ENCODE data around the gene COL5A1.

DNA sequence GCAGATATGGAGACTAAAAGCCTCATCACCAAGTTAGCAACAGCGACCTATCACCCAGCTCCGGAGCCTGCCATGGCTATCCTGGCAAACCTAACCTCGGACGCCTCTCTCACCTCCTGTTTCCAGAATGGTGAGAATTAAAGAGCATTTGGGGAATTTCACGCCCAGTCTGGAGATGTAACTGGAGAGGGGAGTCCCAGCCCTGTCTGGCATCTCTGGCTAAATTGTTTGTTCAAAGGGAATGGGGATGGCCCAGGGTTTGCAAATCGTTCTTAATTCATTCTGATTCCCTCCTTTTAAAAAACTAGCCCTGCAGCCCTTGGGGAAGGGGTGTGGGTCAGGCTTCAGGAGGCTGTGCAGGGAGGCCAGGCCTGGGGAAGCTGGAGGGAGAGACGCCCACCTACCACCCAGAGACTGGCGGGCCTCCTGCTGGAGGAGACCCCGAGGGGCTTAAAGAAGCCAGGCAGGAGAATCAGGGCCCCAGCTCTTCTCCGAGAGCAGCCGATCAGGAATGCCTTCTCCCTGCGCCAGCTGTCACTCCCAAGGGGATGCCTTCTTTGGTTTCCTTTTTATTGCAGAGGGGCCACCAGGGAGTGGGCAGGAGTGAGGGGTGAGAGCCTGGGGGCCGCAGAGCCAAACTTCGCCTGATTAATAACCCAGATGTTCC lies 964 bp upstream of the COL5A1 start:
- TF ChIP-seq POLR2A (IDR thresholded peaks at IDR 0.05) = no peak
- TF ChIP-seq, protein P1, sequence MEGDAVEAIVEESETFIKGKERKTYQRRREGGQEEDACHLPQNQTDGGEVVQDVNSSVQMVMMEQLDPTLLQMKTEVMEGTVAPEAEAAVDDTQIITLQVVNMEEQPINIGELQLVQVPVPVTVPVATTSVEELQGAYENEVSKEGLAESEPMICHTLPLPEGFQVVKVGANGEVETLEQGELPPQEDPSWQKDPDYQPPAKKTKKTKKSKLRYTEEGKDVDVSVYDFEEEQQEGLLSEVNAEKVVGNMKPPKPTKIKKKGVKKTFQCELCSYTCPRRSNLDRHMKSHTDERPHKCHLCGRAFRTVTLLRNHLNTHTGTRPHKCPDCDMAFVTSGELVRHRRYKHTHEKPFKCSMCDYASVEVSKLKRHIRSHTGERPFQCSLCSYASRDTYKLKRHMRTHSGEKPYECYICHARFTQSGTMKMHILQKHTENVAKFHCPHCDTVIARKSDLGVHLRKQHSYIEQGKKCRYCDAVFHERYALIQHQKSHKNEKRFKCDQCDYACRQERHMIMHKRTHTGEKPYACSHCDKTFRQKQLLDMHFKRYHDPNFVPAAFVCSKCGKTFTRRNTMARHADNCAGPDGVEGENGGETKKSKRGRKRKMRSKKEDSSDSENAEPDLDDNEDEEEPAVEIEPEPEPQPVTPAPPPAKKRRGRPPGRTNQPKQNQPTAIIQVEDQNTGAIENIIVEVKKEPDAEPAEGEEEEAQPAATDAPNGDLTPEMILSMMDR (IDR thresholded peaks at IDR 0.05) = no peak

All from upper lobe of left lung (tissue), 4 donors.